ENCODE measurements around the gene TFR2. TPM values are rescaled to one million over a fixed set of nuclear protein-coding genes. Genes with fewer than 3 reads are reported as not detected.
A peak's percentile ranks its signal among the peaks of the same experiment; 100 is the strongest.

The TFR2 gene
- total and polyA plus RNA-seq, 2 of the 13 experiments (the other 11 are each of a cell fraction or from before 2014, with no cell fraction given), result 36.9 to 64.2 TPM

DNA sequence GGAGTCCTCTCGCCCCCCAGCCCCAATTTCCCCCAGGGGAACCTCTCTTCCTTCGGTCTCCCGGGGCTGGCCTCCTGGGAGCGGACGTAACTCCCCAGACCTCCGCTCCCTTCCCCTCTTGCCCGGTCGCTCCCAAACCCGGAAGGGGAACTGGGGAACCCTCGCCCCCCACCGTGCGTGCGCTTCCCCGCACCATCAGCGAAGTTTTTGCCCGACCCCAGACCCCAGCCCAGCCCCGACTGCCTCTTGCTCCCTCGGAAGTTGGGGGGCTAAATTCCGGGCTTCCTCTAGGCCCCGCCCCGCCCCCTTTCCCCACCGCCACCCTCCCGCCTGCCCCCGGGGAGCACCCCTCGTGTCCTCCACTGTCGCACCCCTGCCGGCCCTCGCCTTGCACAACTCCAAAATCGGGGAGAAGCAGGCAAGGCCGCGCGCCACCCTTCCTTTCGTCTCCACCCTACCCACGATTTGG lies 32.6 kb upstream of the TFR2 start:
- Histone ChIP-seq H3K9ac (ENCODE audit: insufficient read depth, low read depth, low read length) (peak overlapping the region; percentile 93), H3K79me2 (ENCODE audit: insufficient read depth, low read length) (peaks cover 9% of the 10 kb centered on the region), H3K4me2 (ENCODE audit: low read depth, low read length) (peak overlapping the region; percentile 78), H3K9me3 (ENCODE audit: low read length) (no peaks in the 10 kb centered on the region), H3K27me3 (ENCODE audit: control insufficient read depth in 1 of 2, insufficient read depth in 2 of 2, low read length in 2 of 2) (peaks cover 0 to 4% of the 10 kb centered on the region in 2 experiments; a peak in 2 of 5 replicates), H2AFZ (ENCODE audit: low read length) (no peak overlapping the region), H3K4me3 (replicated peaks in 1 of 3; ENCODE audit: insufficient read depth in 1 of 3, low read depth in 2 of 3, low read length in 3 of 3) (peak overlapping the region; percentile 92 to 97 (median 96)), H4K20me1 (ENCODE audit: insufficient read depth, low read length) (peaks cover 8% of the 10 kb centered on the region; the same call in 1 of the 2 replicates), H3K27ac (ENCODE audit: extremely low read length, insufficient read depth, low read length) (peak overlapping the region; percentile 63), H3K36me3 (replicated peaks in 1 of 2; ENCODE audit: control insufficient read depth in 1 of 2, insufficient read depth in 2 of 2, low read length in 2 of 2) (peaks cover 14 to 22% of the 10 kb centered on the region in 2 experiments; a peak in 4 of 5 replicates), H3K4me1 (ENCODE audit: insufficient read depth, low read length) (peaks cover 24% of the 10 kb centered on the region)
- POLR2A ChIA-PET, result interaction anchor here (0.6 to 1.4 kb wide), 2 partner anchors 31 to 32 kb away, joined by 4 read pairs; partner anchors contain the start of gene POP7
- 0% methylated on average over 19 of the region's 34 CpGs for WGBS (ENCODE audit: low lambda C conversion rate)
- in situ Hi-C loops (cut with HindIII; ENCODE audit: extremely low pct_ligation_motif_present, low pct_unique_long_range_greater_than_20kb), result no loop called here
- intact Hi-C loops (cut with micrococcal nuclease; ENCODE audit: unreplicated experiment), result loop anchor here (1.0 to 2.0 kb wide), 3 partner anchors 17 to 51 kb away; no protein-coding TSS in a partner anchor
- 0 out of 3 replicates have a peak, but pooled peaks have one; percentile 3 for ATAC-seq
- no peak for DNase-seq (ENCODE audit: low spot score)
- FAIRE-seq, result no peak
- no TSS peak for BruUV-seq (replicated peaks)
- CTCF ChIA-PET (ENCODE audit: low intra/inter-chr PET ratio, low total read pairs), result no interaction called here
- peak; percentile 19; the same call in 1 of the 2 replicates for TF ChIP-seq ZNF558 (CRISPR knock-in tag; IDR thresholded peaks at IDR 0.05; ENCODE audit: borderline replicate concordance)
- TF ChIP-seq PHF8 (CRISPR knock-in tag; IDR thresholded peaks at IDR 0.05), result peak; percentile 26; the same call in 1 of the 2 replicates
- TF ChIP-seq, protein P1, sequence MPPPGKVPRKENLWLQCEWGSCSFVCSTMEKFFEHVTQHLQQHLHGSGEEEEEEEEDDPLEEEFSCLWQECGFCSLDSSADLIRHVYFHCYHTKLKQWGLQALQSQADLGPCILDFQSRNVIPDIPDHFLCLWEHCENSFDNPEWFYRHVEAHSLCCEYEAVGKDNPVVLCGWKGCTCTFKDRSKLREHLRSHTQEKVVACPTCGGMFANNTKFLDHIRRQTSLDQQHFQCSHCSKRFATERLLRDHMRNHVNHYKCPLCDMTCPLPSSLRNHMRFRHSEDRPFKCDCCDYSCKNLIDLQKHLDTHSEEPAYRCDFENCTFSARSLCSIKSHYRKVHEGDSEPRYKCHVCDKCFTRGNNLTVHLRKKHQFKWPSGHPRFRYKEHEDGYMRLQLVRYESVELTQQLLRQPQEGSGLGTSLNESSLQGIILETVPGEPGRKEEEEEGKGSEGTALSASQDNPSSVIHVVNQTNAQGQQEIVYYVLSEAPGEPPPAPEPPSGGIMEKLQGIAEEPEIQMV (CRISPR knock-in tag; IDR thresholded peaks at IDR 0.05; ENCODE audit: low read depth), result 0 out of 2 replicates have a peak, but pooled peaks have one; percentile 13
- TF ChIP-seq REL (CRISPR knock-in tag; conservative IDR thresholded peaks at IDR 0.05), result 0 out of 2 replicates have a peak, but pooled peaks have one; percentile 52
- 0 out of 2 replicates have a peak, but pooled peaks have one; percentile 5 for TF ChIP-seq GFI1 (CRISPR knock-in tag; IDR thresholded peaks at IDR 0.05; ENCODE audit: borderline replicate concordance)
- TF ChIP-seq ZNF782 (CRISPR knock-in tag; IDR thresholded peaks at IDR 0.05; ENCODE audit: borderline replicate concordance), result 0 out of 2 replicates have a peak, but pooled peaks have one; percentile 6
- TF ChIP-seq, protein P2, sequence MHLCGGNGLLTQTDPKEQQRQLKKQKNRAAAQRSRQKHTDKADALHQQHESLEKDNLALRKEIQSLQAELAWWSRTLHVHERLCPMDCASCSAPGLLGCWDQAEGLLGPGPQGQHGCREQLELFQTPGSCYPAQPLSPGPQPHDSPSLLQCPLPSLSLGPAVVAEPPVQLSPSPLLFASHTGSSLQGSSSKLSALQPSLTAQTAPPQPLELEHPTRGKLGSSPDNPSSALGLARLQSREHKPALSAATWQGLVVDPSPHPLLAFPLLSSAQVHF (CRISPR knock-in tag; IDR thresholded peaks at IDR 0.05), result 0 out of 2 replicates have a peak, but pooled peaks have one; percentile 59
- TF ChIP-seq ZNF263 (CRISPR knock-in tag; IDR thresholded peaks at IDR 0.05), result peak; percentile 52; the same call in 1 of the 2 replicates
- TF ChIP-seq, protein P3, sequence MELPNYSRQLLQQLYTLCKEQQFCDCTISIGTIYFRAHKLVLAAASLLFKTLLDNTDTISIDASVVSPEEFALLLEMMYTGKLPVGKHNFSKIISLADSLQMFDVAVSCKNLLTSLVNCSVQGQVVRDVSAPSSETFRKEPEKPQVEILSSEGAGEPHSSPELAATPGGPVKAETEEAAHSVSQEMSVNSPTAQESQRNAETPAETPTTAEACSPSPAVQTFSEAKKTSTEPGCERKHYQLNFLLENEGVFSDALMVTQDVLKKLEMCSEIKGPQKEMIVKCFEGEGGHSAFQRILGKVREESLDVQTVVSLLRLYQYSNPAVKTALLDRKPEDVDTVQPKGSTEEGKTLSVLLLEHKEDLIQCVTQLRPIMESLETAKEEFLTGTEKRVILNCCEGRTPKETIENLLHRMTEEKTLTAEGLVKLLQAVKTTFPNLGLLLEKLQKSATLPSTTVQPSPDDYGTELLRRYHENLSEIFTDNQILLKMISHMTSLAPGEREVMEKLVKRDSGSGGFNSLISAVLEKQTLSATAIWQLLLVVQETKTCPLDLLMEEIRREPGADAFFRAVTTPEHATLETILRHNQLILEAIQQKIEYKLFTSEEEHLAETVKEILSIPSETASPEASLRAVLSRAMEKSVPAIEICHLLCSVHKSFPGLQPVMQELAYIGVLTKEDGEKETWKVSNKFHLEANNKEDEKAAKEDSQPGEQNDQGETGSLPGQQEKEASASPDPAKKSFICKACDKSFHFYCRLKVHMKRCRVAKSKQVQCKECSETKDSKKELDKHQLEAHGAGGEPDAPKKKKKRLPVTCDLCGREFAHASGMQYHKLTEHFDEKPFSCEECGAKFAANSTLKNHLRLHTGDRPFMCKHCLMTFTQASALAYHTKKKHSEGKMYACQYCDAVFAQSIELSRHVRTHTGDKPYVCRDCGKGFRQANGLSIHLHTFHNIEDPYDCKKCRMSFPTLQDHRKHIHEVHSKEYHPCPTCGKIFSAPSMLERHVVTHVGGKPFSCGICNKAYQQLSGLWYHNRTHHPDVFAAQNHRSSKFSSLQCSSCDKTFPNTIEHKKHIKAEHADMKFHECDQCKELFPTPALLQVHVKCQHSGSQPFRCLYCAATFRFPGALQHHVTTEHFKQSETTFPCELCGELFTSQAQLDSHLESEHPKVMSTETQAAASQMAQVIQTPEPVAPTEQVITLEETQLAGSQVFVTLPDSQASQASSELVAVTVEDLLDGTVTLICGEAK (IDR thresholded peaks at IDR 0.05), result no peak
- TF ChIP-seq, protein P3 (CRISPR knock-in tag; IDR thresholded peaks at IDR 0.05), result peak; percentile 6; the same call in 1 of the 2 replicates
- peak; percentile 12; the same call in 1 of the 2 replicates for TF ChIP-seq ZNF891 (CRISPR knock-in tag; IDR thresholded peaks at IDR 0.05)
- TF ChIP-seq ZNF446 (CRISPR knock-in tag; IDR thresholded peaks at IDR 0.05), result peak; percentile 55; the same call in 1 of the 2 replicates
